Lower leg skin (tissue), 4 donors: ENCODE data around the gene UBAC2. TPM values are rescaled to one million over a fixed set of nuclear protein-coding genes. Genes with fewer than 3 reads are reported as not detected.

ENCODE experiments used
- DNase-seq, 2 donors: peaks; one replicate each; pipeline ENCODE4 v3.0.0-alpha.2; 2019; ENCODE audit warnings: low spot score in 2 of 2
- H3K4me3 ChIP-seq: fragments of 200-600 bp; sonication (generic); 2 replicates; pipeline ENCODE4 v1.5.1; 2017; ENCODE audit warnings: mild to moderate bottlenecking, low read depth; ENCODE audit not compliant: poor library complexity, severe bottlenecking
- POLR2A ChIP-seq, 2 donors: fragments of 450-650 bp; IDR thresholded peaks; one replicate each; pipeline ENCODE4 v1.6.1; 2016 to 2017; ENCODE audit warnings: antibody characterized with exemption in 2 of 2, mild to moderate bottlenecking in 1 of 2, moderate library complexity in 1 of 2
- WGBS, 2 donors: methylation state at CpG; one replicate each; pipeline ENCODE4 v1.1.5; 2018; 5-methylcytosine and 5-hydroxymethylcytosine counted together
- intact Hi-C: fragments of 100-400 bp; cut with DNase I; formaldehyde crosslinking; loops from one replicate; pipeline ENCODE4 v1.15.0; 2023; ENCODE audit warnings: low total_unique reads
- total RNA-seq, 4 donors: library from RNA; depleted of rRNA; stranded (reverse); fragments of >200 nt; gene quantifications; one replicate each; pipeline ENCODE4 v1.1.0, GENCODE V29; 2016
- TF ChIP-seq, protein P1 (sequence below), 3 donors: fragments of 450-650 bp; IDR thresholded peaks; one replicate each; pipeline ENCODE4 v1.5.1; 2016; ENCODE audit warnings: antibody characterized with exemption in 3 of 3, mild to moderate bottlenecking in 3 of 3, moderate library complexity in 2 of 3

UBAC2 gene
- total RNA-seq, 4 donors from 2014 or later: 94.8 to 125 (median 106) TPM

GRCh38 chr13:99265162-99265800 lies 64.6 kb downstream of the UBAC2 start:
- intact Hi-C loops: no loop called here
- 74 to 78% methylated on average over 8 of the region's 8 CpGs for WGBS, 2 donors
- TF ChIP-seq POLR2A (IDR thresholded peaks at IDR 0.05): no peak
- TF ChIP-seq, protein P1, sequence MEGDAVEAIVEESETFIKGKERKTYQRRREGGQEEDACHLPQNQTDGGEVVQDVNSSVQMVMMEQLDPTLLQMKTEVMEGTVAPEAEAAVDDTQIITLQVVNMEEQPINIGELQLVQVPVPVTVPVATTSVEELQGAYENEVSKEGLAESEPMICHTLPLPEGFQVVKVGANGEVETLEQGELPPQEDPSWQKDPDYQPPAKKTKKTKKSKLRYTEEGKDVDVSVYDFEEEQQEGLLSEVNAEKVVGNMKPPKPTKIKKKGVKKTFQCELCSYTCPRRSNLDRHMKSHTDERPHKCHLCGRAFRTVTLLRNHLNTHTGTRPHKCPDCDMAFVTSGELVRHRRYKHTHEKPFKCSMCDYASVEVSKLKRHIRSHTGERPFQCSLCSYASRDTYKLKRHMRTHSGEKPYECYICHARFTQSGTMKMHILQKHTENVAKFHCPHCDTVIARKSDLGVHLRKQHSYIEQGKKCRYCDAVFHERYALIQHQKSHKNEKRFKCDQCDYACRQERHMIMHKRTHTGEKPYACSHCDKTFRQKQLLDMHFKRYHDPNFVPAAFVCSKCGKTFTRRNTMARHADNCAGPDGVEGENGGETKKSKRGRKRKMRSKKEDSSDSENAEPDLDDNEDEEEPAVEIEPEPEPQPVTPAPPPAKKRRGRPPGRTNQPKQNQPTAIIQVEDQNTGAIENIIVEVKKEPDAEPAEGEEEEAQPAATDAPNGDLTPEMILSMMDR (IDR thresholded peaks at IDR 0.05): no peak
- DNase-seq: no peak
- H3K4me3 ChIP-seq: no peak overlapping the region

DNA sequence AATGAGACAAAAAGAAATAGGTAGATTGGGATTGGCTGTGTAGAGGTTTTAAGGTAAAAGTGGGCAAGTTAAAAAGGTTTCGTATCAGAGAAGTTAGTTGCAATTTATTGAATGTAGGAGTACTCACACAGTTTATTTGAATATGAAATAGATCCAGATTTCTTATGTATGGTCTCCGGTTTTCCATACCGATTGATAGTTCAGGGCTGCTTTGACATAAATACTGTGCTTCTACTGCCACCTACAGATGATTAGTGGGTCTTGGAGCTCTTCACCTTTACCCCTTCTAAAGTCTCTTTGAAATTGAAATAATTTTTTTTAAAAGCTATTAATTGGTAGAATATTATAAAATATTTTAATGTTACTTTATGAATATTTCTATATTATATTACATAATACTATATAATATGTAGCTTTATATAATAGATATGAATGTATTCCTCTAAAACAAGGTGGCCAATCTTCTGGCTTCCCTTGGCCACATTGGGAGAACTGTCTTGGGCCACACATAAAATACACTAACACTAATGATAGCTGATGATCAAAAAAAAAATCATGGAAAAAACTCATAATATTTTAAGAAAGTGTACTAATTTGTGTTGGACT lies 65.3 kb downstream of the UBAC2 start:
- H3K4me3 ChIP-seq: no peak overlapping the region
- intact Hi-C loops: no loop called here
- TF ChIP-seq POLR2A (IDR thresholded peaks at IDR 0.05): no peak
- TF ChIP-seq, protein P1 (IDR thresholded peaks at IDR 0.05): no peak
- no peak for DNase-seq
- WGBS, 2 donors: 19 to 25% methylated on average over 3 of the region's 3 CpGs

DNA sequence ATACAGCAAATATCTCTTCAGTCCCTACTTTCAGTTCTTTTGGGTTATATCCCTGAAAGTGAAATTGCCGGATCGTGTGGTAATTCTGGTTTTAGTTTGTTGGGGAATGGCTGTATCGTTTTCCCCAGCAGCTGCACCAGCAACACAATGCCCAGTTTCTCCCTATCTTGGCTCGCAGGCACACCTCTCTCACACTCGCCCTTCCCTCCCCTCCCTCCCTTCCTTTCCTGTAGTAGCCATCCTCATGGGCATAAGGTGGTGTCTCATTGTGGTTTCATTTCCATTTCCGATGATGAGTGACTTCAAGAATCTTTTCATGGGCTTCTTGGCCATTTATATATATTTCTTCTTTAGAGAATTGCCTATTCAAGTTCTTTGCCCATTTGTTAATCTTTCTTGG lies 66.2 kb downstream of the UBAC2 start:
- intact Hi-C loops: no loop called here
- 86 to 87% methylated on average over 6 of the region's 6 CpGs for WGBS, 2 donors
- H3K4me3 ChIP-seq: no peak overlapping the region
- DNase-seq: no peak
- TF ChIP-seq, protein P1 (IDR thresholded peaks at IDR 0.05): no peak
- no peak for TF ChIP-seq POLR2A (IDR thresholded peaks at IDR 0.05)

DNA sequence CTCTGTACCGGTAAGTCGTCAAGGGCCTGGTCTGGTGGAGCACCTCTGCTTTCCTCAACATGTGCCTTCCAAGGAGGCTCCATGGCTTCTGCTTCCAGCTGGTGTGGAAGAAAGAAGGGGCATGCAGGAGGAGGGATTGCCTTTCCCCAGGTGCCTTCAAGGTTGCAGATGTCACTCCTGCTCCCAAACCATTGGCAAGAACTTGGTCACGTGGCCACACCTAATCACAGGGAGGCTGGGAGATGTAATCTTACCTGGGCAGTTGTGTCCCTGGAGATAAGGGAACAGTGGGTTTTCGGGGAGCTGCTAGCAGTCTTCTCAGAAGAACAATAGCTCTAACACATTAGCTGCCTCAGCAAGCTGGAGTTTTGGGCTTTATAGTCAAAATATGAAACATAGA lies 67.3 kb downstream of the UBAC2 start:
- intact Hi-C loops: no loop called here
- H3K4me3 ChIP-seq: no peak overlapping the region
- no peak for DNase-seq
- TF ChIP-seq, protein P1 (IDR thresholded peaks at IDR 0.05): no peak
- no peak for TF ChIP-seq POLR2A (IDR thresholded peaks at IDR 0.05)
- WGBS, 2 donors: 85 to 90% methylated on average over 4 of the region's 4 CpGs

DNA sequence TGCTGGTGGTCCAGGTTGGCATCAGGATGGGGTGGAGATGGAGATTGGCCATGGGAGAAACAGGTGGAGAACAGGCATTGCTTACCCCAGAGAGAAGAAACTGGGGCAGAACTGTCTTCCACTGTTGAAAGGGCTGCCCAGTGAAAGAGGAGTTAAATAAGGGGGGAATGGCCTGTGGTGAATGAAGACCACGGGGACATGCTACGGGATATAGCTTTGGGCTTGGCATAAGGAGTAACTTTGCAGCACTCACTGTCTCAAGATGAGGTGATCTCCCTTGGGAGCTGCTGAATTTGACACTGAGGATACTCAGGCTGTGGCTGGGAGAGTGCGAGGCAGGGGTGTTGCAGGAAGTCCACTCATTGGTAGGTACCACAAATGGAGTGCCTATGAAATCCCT lies 68.2 kb downstream of the UBAC2 start:
- DNase-seq: no peak
- H3K4me3 ChIP-seq: no peak overlapping the region
- 88 to 89% methylated on average over 3 of the region's 3 CpGs for WGBS, 2 donors
- TF ChIP-seq POLR2A (IDR thresholded peaks at IDR 0.05): no peak
- TF ChIP-seq, protein P1 (IDR thresholded peaks at IDR 0.05): no peak
- intact Hi-C loops: no loop called here
